ENCODE data around the gene GID8. TPM values are rescaled to one million over a fixed set of nuclear protein-coding genes. Genes with fewer than 3 reads are reported as not detected.

Gene GID8
- total RNA-seq, 1 donor from 2014 or later: 35.8 TPM

DNA sequence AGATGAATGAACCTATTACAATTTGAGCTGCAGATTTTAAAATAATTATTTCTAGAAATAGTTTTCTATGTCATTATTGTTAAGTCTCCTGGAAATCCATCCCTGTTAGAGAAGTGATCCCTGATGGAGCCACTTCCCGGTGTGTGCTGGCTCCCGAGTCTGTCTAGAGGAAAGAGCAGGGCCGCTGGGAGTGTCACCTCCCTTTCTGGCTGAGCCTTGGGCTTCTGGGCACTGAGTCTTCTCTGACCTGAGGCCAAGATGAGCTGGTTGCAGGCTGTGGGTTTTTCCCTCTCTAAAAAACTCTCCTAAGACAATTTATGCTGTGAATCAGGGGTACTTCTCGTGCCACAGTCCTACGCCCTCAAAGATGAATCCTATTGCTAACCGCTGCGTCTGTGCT is 47.5 kb upstream of the GID8 start:
- peaks cover 57% of the 10 kb centered on the region for H3K36me3 Mint-ChIP-seq (ENCODE audit: unreplicated experiment)
- peaks cover 19% of the 10 kb centered on the region for H3K4me1 Mint-ChIP-seq (ENCODE audit: unreplicated experiment)
- H3K9me3 Mint-ChIP-seq (ENCODE audit: unreplicated experiment): no peaks in the 10 kb centered on the region
- no peaks in the 10 kb centered on the region for H3K27me3 Mint-ChIP-seq (ENCODE audit: unreplicated experiment)
- no peak overlapping the region for H3K4me3 Mint-ChIP-seq (ENCODE audit: unreplicated experiment)
- DNase-seq (ENCODE audit: extremely low spot score, unreplicated experiment): no peak
- TF ChIP-seq CTCF (IDR thresholded peaks at IDR 0.05): no peak
- no peak overlapping the region for H3K27ac Mint-ChIP-seq (ENCODE audit: unreplicated experiment)

GRCh38 chr20:62891111-62891510 is 46.8 kb upstream of the GID8 start:
- no peak for TF ChIP-seq CTCF (IDR thresholded peaks at IDR 0.05)
- H3K4me1 Mint-ChIP-seq (ENCODE audit: unreplicated experiment): peaks cover 19% of the 10 kb centered on the region
- no peak overlapping the region for H3K4me3 Mint-ChIP-seq (ENCODE audit: unreplicated experiment)
- no peak overlapping the region for H3K27ac Mint-ChIP-seq (ENCODE audit: unreplicated experiment)
- H3K9me3 Mint-ChIP-seq (ENCODE audit: unreplicated experiment): no peaks in the 10 kb centered on the region
- peaks cover 59% of the 10 kb centered on the region for H3K36me3 Mint-ChIP-seq (ENCODE audit: unreplicated experiment)
- H3K27me3 Mint-ChIP-seq (ENCODE audit: unreplicated experiment): no peaks in the 10 kb centered on the region
- no peak for DNase-seq (ENCODE audit: extremely low spot score, unreplicated experiment)

DNA sequence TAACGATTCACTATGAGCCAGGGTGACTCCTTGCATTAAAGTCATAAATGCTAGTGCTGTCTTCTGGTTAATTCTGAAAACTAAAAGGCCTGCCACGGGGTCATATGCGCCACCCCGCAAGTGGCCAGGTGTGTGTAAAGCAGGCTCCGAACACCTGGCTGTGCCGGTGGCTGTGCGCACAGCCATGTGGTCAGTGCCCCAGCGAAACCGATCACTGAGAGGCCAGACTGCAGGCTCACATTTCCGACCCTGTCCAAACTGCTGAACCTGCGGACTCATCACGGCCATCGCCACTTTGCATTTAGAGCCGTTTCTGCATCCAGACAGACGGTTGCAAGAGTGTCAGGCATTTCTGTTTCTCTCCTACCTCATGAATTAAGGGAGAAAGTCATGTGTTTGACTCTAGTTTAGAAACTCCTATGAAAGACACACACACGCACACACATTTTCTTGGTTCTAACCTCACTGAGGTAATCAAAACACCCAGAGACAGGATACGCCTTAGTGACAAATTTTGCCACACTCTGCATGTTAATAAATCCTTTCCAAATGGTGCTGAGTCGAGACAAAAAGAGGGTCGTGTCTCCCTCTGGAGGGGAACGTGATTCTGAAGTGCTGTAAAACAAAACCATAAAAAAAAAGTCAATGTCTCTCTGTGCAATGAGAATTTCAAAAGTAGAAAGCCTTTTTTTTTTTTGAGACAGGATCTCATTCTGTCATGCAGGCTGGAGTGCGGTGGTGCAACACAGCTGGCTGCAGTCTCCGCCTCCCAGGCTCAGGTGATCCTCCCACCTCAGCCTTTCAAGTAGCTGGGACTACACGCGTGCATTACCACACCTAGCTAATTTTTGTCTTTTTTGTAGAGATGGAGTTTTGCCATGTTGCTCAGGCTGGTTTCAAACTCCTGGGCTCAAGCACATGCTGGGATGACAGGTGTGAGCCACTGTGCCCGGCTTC is 45.3 kb upstream of the GID8 start:
- no peak for DNase-seq (ENCODE audit: extremely low spot score, unreplicated experiment)
- no peaks in the 10 kb centered on the region for H3K9me3 Mint-ChIP-seq (ENCODE audit: unreplicated experiment)
- peaks cover 51% of the 10 kb centered on the region for H3K36me3 Mint-ChIP-seq (ENCODE audit: unreplicated experiment)
- no peak overlapping the region for H3K4me3 Mint-ChIP-seq (ENCODE audit: unreplicated experiment)
- H3K4me1 Mint-ChIP-seq (ENCODE audit: unreplicated experiment): peaks cover 8% of the 10 kb centered on the region
- no peak for TF ChIP-seq CTCF (IDR thresholded peaks at IDR 0.05)
- no peak overlapping the region for H3K27ac Mint-ChIP-seq (ENCODE audit: unreplicated experiment)
- H3K27me3 Mint-ChIP-seq (ENCODE audit: unreplicated experiment): no peaks in the 10 kb centered on the region

DNA sequence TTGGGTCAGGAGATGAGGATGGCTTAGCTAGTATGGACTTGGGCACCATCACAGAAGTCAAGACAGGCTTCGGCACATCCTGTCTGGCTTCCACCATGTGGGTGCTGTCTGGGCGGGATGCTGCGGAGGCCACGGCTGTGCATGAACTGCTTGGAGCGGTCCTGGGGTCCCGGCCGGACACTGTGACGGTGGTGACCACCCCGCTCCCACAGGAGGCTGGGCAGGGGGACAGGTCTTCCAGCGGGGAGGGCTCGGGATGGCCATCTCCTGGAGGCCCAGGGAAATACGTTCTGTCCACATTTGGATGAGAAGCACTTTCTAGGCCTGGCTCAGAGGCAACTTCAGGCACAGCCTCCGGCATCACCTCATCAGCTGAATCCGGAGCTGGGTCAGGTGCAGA is 44.2 kb upstream of the GID8 start:
- no peak for TF ChIP-seq CTCF (IDR thresholded peaks at IDR 0.05)
- peaks cover 51% of the 10 kb centered on the region for H3K36me3 Mint-ChIP-seq (ENCODE audit: unreplicated experiment)
- DNase-seq (ENCODE audit: extremely low spot score, unreplicated experiment): no peak
- H3K4me1 Mint-ChIP-seq (ENCODE audit: unreplicated experiment): no peaks in the 10 kb centered on the region
- no peak overlapping the region for H3K27ac Mint-ChIP-seq (ENCODE audit: unreplicated experiment)
- no peaks in the 10 kb centered on the region for H3K9me3 Mint-ChIP-seq (ENCODE audit: unreplicated experiment)
- H3K27me3 Mint-ChIP-seq (ENCODE audit: unreplicated experiment): no peaks in the 10 kb centered on the region
- H3K4me3 Mint-ChIP-seq (ENCODE audit: unreplicated experiment): no peak overlapping the region

DNA sequence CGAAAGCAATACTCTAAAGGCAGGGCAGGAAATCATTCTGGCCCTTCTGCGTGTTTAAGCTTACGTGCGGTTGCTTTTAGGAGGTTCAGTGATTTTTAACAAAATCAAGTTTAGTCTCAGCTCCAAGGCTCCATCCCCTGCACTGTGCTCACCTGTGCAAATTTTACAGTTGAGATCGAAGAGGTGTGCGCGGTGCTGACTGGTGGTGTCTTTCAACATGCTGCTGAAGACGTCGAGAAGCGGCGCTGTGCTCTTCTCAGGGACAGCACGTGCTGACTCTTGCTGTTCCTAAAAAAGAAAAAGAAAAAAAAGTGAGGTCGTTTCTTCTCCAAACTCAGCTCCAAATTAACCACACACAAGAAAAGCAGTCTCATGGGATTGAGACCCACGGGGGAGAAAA is 43.7 kb upstream of the GID8 start:
- Mint-ChIP-seq H3K9me3 (ENCODE audit: unreplicated experiment) (no peaks in the 10 kb centered on the region), H3K4me1 (ENCODE audit: unreplicated experiment) (no peaks in the 10 kb centered on the region), H3K36me3 (ENCODE audit: unreplicated experiment) (peaks cover 50% of the 10 kb centered on the region), H3K27ac (ENCODE audit: unreplicated experiment) (no peak overlapping the region), H3K4me3 (ENCODE audit: unreplicated experiment) (no peak overlapping the region), H3K27me3 (ENCODE audit: unreplicated experiment) (no peaks in the 10 kb centered on the region)
- TF ChIP-seq CTCF (IDR thresholded peaks at IDR 0.05): no peak
- DNase-seq (ENCODE audit: extremely low spot score, unreplicated experiment): no peak

Data from osteocyte (in vitro differentiated cells).